Astrocyte of the cerebellum (primary cell): ENCODE measurements around the gene KLHL36.

ENCODE experiments used
- DNase-seq: peaks from one replicate; pipeline ENCODE4 v3.0.0-alpha.2; 2011; ENCODE audit warnings: low read depth
- H3K4me3 ChIP-seq: 2 replicates; pipeline ENCODE4 v1.5.1; 2011; ENCODE audit warnings: mild to moderate bottlenecking, low read depth, low read length, moderate library complexity
- in situ Hi-C: cut with HindIII; loops from 2 replicates; pipeline ENCODE4 v1.10.0; 2017; ENCODE audit warnings: low sequenced_read_pairs
- TF ChIP-seq, protein P1 (sequence below): IDR thresholded peaks from 2 replicates; pipeline ENCODE4 v1.5.1; 2012; ENCODE audit warnings: low read length, low read depth, moderate library complexity, mild to moderate bottlenecking; ENCODE audit errors: missing control alignments

The KLHL36 gene

DNA sequence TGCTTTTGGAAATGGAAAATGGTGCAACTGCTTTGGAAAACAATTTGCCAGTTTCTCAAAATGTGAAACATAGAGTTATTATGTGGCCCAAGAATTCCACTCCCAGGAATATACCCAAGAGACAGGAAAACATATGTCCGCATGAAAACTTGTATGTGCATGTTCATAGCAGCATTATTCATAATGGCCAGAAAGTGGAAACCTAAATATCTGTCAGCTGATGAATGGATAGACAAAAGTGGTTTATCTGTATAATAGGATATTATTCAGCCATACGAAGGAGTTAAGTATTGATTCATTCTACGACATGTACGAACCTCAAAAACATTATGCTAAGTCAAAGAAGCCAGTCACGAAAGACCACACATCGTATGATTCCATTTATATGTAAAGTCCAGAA, 22.8 kb upstream of the KLHL36 start:
- DNase-seq: no peak
- H3K4me3 ChIP-seq: no peak overlapping the region
- in situ Hi-C loops: no loop called here
- TF ChIP-seq, protein P1, sequence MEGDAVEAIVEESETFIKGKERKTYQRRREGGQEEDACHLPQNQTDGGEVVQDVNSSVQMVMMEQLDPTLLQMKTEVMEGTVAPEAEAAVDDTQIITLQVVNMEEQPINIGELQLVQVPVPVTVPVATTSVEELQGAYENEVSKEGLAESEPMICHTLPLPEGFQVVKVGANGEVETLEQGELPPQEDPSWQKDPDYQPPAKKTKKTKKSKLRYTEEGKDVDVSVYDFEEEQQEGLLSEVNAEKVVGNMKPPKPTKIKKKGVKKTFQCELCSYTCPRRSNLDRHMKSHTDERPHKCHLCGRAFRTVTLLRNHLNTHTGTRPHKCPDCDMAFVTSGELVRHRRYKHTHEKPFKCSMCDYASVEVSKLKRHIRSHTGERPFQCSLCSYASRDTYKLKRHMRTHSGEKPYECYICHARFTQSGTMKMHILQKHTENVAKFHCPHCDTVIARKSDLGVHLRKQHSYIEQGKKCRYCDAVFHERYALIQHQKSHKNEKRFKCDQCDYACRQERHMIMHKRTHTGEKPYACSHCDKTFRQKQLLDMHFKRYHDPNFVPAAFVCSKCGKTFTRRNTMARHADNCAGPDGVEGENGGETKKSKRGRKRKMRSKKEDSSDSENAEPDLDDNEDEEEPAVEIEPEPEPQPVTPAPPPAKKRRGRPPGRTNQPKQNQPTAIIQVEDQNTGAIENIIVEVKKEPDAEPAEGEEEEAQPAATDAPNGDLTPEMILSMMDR: no peak

DNA sequence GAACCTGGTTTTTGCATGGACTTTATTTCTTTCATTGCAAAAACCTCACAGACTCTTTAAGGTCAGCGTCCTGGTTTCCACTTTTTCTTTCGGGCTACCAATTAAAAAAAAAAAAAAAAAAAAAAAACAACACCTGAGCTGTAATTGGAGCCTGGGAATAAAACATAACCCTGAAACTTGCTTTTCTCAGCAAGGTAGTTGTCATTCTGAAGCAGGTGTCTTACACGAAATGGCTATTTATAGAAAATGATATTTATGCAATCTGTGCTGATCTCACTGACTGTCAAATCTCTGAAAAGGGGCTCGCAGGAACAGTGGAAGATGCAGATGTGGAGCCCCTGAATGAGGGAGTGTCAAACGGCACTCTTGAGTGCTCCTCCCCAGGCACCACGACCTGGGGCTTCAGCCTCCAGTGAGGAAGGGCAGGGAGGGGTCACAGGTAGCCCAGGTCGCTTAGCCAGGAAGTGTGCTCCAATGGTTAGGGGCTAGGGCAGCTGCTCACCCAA, 20.0 kb upstream of the KLHL36 start:
- no peak for DNase-seq
- TF ChIP-seq, protein P1: no peak
- in situ Hi-C loops: no loop called here
- H3K4me3 ChIP-seq: no peak overlapping the region

DNA sequence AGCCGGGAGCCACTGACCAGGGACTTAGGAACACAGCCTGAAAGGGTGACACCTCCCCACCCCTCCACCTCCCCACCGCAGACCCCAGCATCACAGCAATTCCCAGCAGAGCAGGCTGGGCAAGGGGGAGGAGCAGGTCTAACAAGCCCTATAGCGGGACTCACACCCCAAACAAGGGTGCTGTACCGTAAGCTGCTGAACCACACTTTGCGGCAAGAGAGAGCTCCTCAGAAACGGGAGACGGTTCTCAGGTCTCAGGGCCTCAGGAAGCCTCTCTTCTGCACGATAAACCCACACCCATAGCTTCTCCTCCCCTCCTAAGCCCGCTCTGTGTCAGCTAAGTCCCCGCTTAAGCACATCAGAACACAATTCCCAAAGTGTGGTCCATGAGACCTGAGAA, 18.7 kb upstream of the KLHL36 start:
- TF ChIP-seq, protein P1: no peak
- no peak for DNase-seq
- H3K4me3 ChIP-seq: no peak overlapping the region
- in situ Hi-C loops: no loop called here

DNA sequence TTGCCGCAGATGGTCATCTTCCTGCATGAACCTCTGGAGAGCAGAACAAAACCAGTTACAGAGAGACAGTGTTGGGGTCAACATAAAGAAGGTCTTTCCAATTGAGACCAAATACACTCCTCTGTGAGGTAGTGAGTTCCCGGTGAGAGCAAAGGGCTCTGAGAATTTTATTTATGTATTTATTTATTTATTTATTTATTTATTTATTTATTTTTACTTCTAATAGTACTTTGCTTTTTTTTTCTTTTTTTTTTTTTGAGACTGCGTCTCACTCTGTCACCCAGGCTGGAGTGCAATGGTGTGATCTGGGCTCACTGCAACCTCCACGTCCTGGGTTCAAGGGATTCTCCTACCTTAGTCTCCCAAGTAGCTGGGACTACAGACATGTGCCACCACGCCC, 18.3 kb upstream of the KLHL36 start:
- DNase-seq: no peak
- TF ChIP-seq, protein P1: no peak
- no peak overlapping the region for H3K4me3 ChIP-seq
- in situ Hi-C loops: no loop called here

DNA sequence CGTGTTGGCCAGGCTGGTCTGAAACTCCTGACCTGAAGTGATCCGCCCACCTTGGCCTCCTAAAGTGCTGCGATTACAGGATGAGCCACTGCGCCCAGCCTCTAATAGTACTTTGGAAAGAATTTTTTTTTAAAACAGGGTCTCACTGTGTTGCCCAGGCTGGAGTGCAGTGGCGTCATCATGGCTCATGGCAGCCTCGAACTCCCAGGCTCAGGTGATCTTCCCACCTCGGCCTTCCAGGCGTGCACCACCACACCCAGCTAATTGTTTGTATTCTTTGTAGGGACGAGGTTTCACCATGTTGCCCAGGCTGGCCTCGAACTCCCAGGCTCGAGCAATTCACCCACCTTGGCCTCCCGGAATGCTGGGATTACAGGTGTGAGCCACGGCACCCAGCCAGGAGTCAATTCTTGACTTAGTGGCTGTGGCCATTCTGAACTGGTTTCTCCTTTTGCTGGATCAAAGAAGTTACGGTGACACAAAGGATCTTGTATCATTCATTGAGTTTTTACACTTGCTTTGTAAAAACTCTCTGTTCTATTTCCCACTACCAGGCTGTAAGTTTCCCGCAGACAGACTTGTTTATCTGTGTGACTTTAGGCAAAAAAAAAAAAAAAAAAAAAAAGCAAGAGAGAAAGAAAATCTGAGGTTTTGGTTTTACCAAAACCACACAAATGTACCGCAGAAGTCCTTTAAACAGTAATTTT, 17.7 kb upstream of the KLHL36 start:
- TF ChIP-seq, protein P1: no peak
- DNase-seq: no peak
- in situ Hi-C loops: no loop called here
- H3K4me3 ChIP-seq: no peak overlapping the region

DNA sequence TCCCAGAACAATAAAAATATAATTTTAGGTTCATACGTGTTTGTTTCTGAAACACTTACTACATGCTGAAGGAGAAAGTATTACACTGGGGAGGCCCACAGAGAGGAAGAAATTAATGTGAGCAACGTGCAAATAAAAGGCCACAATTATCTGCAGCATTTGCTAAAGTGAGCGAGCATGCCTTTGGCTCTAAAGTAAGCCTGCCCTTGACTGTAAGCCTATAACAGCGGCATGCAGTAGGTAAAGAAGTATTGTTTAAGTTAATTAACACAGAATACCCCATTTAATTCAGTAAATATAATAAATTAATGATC, 17.2 kb upstream of the KLHL36 start:
- in situ Hi-C loops: no loop called here
- no peak overlapping the region for H3K4me3 ChIP-seq
- DNase-seq: no peak
- TF ChIP-seq, protein P1: no peak
